Neuronal stem cell (in vitro differentiated cells): Measurements from ENCODE around the gene PIK3C2G.
"Not testable (repeated sequence)": the region's sequence is repeated elsewhere in the genome, so short reads cannot be mapped to it uniquely, and the experiment has no call there.

Experiments used
- DNase-seq: peaks from one replicate; pipeline ENCODE4 v3.0.0-alpha.2; 2013; ENCODE audit warnings: low spot score
- H2AFZ ChIP-seq: one replicate; pipeline ENCODE4 v1.6.1; 2013; ENCODE audit warnings: mild to moderate bottlenecking, low read length, inconsistent platforms
- H2AK5ac ChIP-seq: 2 replicates; pipeline ENCODE4 v1.6.1; 2013; ENCODE audit warnings: low read depth, mild to moderate bottlenecking, inconsistent platforms, low read length, moderate library complexity, mixed read lengths
- H2BK120ac ChIP-seq: 2 replicates; pipeline ENCODE4 v1.6.1; 2013; ENCODE audit warnings: low read depth, mild to moderate bottlenecking, inconsistent platforms, low read length, moderate library complexity, mixed read lengths
- H2BK12ac ChIP-seq: one replicate; pipeline ENCODE4 v1.6.1; 2013; ENCODE audit warnings: low read length, inconsistent platforms
- H2BK15ac ChIP-seq: 2 replicates; pipeline ENCODE4 v1.6.1; 2013; ENCODE audit warnings: mild to moderate bottlenecking, low read length, inconsistent platforms, mixed read lengths
- H2BK5ac ChIP-seq: one replicate; pipeline ENCODE4 v1.6.1; 2013; ENCODE audit warnings: inconsistent platforms, mild to moderate bottlenecking, low read length, moderate library complexity
- H3K14ac ChIP-seq: one replicate; pipeline ENCODE4 v1.6.1; 2013; ENCODE audit warnings: low read length, inconsistent platforms
- H3K18ac ChIP-seq: 2 replicates; pipeline ENCODE4 v1.6.1; 2013; ENCODE audit warnings: low read length, inconsistent platforms
- H3K23ac ChIP-seq: 2 replicates; pipeline ENCODE4 v1.6.1; 2013; ENCODE audit warnings: low read depth, mild to moderate bottlenecking, mixed read lengths, low read length, inconsistent platforms; ENCODE audit not compliant: poor library complexity
- H3K27ac ChIP-seq: replicated peaks from 3 replicates; pipeline ENCODE4 v1.5.1; 2013; ENCODE audit warnings: low read length, inconsistent platforms
- H3K27me3 ChIP-seq, 3 experiments: 2 replicates each; pipeline ENCODE4 v1.6.1; 2013; ENCODE audit warnings: low read length in 3 of 3, mild to moderate bottlenecking in 2 of 3, inconsistent platforms in 1 of 3, low read depth in 1 of 3, mixed read lengths in 1 of 3, moderate library complexity in 1 of 3; ENCODE audit not compliant: control insufficient read depth in 3 of 3, insufficient read depth in 3 of 3
- H3K36me3 ChIP-seq, 2 donors: replicated peaks in 1 of 2; 2 replicates each; pipeline ENCODE4 v1.6.1; 2013; ENCODE audit warnings: low read length in 2 of 2; ENCODE audit not compliant: control insufficient read depth in 2 of 2, insufficient read depth in 2 of 2
- H3K4ac ChIP-seq: 2 replicates; pipeline ENCODE4 v1.6.1; 2013; ENCODE audit warnings: inconsistent platforms, mild to moderate bottlenecking, low read length, moderate library complexity
- H3K4me1 ChIP-seq, 2 donors: 1 replicate in 1 of 2; 2 replicates in 1 of 2; pipeline ENCODE4 v1.6.1; 2013; ENCODE audit warnings: low read length in 2 of 2, low read depth in 1 of 2; ENCODE audit not compliant: control insufficient read depth in 2 of 2, insufficient read depth in 1 of 2
- H3K4me2 ChIP-seq: one replicate; pipeline ENCODE4 v1.6.1; 2013; ENCODE audit warnings: mild to moderate bottlenecking, low read length, inconsistent platforms; ENCODE audit not compliant: insufficient read depth, poor library complexity, severe bottlenecking
- H3K4me3 ChIP-seq, 2 donors: 2 replicates each; pipeline ENCODE4 v1.5.1; 2013; ENCODE audit warnings: low read length in 2 of 2, mild to moderate bottlenecking in 2 of 2, inconsistent platforms in 1 of 2, moderate library complexity in 1 of 2
- H3K79me1 ChIP-seq: one replicate; pipeline ENCODE4 v1.6.1; 2013; ENCODE audit warnings: low read depth, mild to moderate bottlenecking, inconsistent platforms, low read length, moderate library complexity
- H3K9ac ChIP-seq: one replicate; pipeline ENCODE4 v1.6.1; 2013; ENCODE audit warnings: mild to moderate bottlenecking, low read depth, low read length, inconsistent platforms; ENCODE audit not compliant: poor library complexity
- H3K9me3 ChIP-seq, 2 donors: replicated peaks in 1 of 2; 2 replicates each; pipeline versions ENCODE3 to v1.6.1; 2013; ENCODE audit warnings: low read length in 2 of 2, mild to moderate bottlenecking in 2 of 2, inconsistent platforms in 1 of 2, low read depth in 1 of 2, mixed read lengths in 1 of 2, moderate library complexity in 1 of 2; ENCODE audit not compliant: control insufficient read depth in 2 of 2, insufficient read depth in 1 of 2
- H4K8ac ChIP-seq: one replicate; pipeline ENCODE4 v1.6.1; 2013; ENCODE audit warnings: low read depth, mild to moderate bottlenecking, inconsistent platforms, low read length, moderate library complexity
- H4K91ac ChIP-seq: one replicate; pipeline ENCODE4 v1.6.1; 2013; ENCODE audit warnings: low read length, low read depth, mild to moderate bottlenecking, inconsistent platforms; ENCODE audit not compliant: poor library complexity
- WGBS, 2 donors: extraction: QIAGEN DNeasy Blood & Tissue Kit; methylation state at CpG; one replicate each; pipeline ENCODE4 v1.1.7; 2013; ENCODE audit warnings: missing lambda C conversion rate in 2 of 2, mixed read lengths in 1 of 2; ENCODE audit not compliant: insufficient read length in 2 of 2, insufficient replicate concordance in 1 of 2; ENCODE audit errors: extremely low coverage in 2 of 2; 5-methylcytosine and 5-hydroxymethylcytosine counted together

PIK3C2G gene

DNA sequence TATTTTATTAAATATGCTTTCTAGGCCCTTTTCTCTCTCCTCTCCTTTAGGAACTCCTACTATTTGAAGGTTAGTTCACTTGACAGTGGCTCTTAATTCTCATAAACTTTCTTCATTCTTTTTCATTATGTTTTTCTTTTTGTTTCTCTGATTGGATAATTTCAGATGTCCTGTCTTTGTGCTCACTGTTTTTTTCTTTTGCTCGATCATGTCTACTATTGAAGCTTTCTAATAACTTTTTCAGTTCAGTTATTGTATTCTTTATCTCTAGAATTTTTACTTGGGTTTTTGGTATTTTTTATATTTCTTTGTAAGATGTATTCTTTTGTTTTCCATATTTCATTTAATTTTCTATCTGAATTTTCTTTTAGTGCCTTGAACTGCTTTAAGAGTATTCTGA, 261.5 kb downstream of the PIK3C2G start:
- H2BK120ac ChIP-seq, result no peak overlapping the region
- no peak overlapping the region for H4K8ac ChIP-seq
- no peak overlapping the region for H3K18ac ChIP-seq
- no peaks in the 10 kb centered on the region for H3K79me1 ChIP-seq
- no peak overlapping the region for H2AFZ ChIP-seq
- no peak overlapping the region for H3K4me3 ChIP-seq
- peaks cover 8 to 18% of the 10 kb centered on the region in 2 donors for H3K9me3 ChIP-seq
- H3K36me3 ChIP-seq, result no peaks in the 10 kb centered on the region
- no peak overlapping the region for H3K9ac ChIP-seq
- no peak overlapping the region for H4K91ac ChIP-seq
- no peak overlapping the region for H3K4me2 ChIP-seq
- no peak overlapping the region for H3K23ac ChIP-seq
- no peak overlapping the region for H3K27ac ChIP-seq
- DNase-seq, result no peak
- no peak overlapping the region for H2BK12ac ChIP-seq
- no peak overlapping the region for H2BK15ac ChIP-seq
- no peak overlapping the region for H2BK5ac ChIP-seq
- WGBS, 2 donors, result no CpG with 5 or more reads among the region's 1 CpG
- no peaks in the 10 kb centered on the region for H3K4me1 ChIP-seq
- no peak overlapping the region for H3K14ac ChIP-seq
- no peak overlapping the region for H2AK5ac ChIP-seq
- H3K27me3 ChIP-seq, result no peaks in the 10 kb centered on the region
- no peak overlapping the region for H3K4ac ChIP-seq

DNA sequence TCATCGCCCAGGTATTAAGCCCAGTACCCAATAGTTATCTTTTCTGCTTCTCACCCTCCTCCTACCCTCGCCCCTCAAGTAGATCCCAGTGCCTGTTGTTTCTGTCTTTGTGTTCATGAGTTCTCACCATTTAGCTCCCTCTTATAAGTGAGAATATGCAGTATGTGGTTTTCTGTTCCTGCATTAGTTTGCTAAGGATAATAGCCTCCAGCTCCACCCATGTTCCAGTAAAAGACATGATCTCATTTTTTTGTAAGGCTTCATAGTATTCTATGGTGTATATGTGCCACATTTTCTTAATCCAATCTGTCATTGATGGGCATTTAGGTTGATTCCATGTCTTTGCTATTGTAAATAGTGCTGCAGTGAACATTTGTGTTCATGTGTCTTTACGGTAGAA, 281.2 kb downstream of the PIK3C2G start:
- not testable (repeated sequence) for H3K14ac ChIP-seq, H2BK12ac ChIP-seq, H3K9me3 ChIP-seq, H3K4me2 ChIP-seq, H3K23ac ChIP-seq, H2AK5ac ChIP-seq, H3K4me3 ChIP-seq, H3K4ac ChIP-seq, H3K18ac ChIP-seq, H3K27me3 ChIP-seq, H2BK15ac ChIP-seq, H3K4me1 ChIP-seq, H4K8ac ChIP-seq, H3K9ac ChIP-seq, H3K27ac ChIP-seq, H3K79me1 ChIP-seq, H2AFZ ChIP-seq, H4K91ac ChIP-seq, H3K36me3 ChIP-seq, H2BK5ac ChIP-seq, DNase-seq, H2BK120ac ChIP-seq
- WGBS, 2 donors, result no CpG with 5 or more reads among the region's 3 CpGs

DNA sequence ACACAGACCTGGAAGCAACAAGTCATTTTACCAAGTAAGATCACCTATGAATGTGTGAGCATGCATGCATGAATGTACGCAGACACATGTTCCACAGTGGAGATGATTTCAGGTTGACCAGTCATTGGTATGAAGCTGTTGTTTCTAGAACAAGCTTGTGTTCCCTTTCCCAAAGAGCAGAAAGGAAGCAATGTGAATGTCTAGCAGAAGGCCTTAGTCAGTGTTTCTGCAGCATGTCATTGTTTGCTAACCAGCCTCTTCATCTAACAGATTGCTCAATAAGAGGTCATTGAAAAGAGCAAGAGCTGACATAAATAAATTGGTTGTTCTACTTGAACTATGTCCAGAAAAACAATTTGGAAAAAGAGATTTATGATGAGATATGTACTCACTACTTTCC, 285.1 kb downstream of the PIK3C2G start:
- H3K9me3 ChIP-seq, result no peaks in the 10 kb centered on the region
- H3K4me2 ChIP-seq, result no peak overlapping the region
- no peaks in the 10 kb centered on the region for H3K79me1 ChIP-seq
- no peak overlapping the region for H2BK5ac ChIP-seq
- H3K18ac ChIP-seq, result no peak overlapping the region
- H2BK120ac ChIP-seq, result no peak overlapping the region
- H3K14ac ChIP-seq, result no peak overlapping the region
- no peak overlapping the region for H2BK12ac ChIP-seq
- H3K23ac ChIP-seq, result no peak overlapping the region
- no peak overlapping the region for H3K4me3 ChIP-seq
- no peak overlapping the region for H3K9ac ChIP-seq
- H2AFZ ChIP-seq, result no peak overlapping the region
- H3K27ac ChIP-seq, result no peak overlapping the region
- no peak overlapping the region for H3K4ac ChIP-seq
- no peak overlapping the region for H2BK15ac ChIP-seq
- no peak overlapping the region for H4K8ac ChIP-seq
- no CpG with 5 or more reads among the region's 1 CpG for WGBS, 2 donors
- no peaks in the 10 kb centered on the region for H3K36me3 ChIP-seq
- H4K91ac ChIP-seq, result no peak overlapping the region
- no peak for DNase-seq
- peaks cover 0 to 2% of the 10 kb centered on the region in 2 donors for H3K4me1 ChIP-seq
- no peaks in the 10 kb centered on the region for H3K27me3 ChIP-seq
- no peak overlapping the region for H2AK5ac ChIP-seq

GRCh38 chr12:18549598-18549997, 288.3 kb downstream of the PIK3C2G start:
- no peak overlapping the region for H2BK120ac ChIP-seq
- no peak overlapping the region for H3K4ac ChIP-seq
- H3K27me3 ChIP-seq, result no peaks in the 10 kb centered on the region
- no peak overlapping the region for H3K4me3 ChIP-seq
- H2AK5ac ChIP-seq, result no peak overlapping the region
- peak overlapping the region; percentile 0 for H2AFZ ChIP-seq
- no peak overlapping the region for H3K23ac ChIP-seq
- H3K4me2 ChIP-seq, result no peak overlapping the region
- WGBS, 2 donors, result no CpG with 5 or more reads among the region's 2 CpGs
- peaks cover 0 to 3% of the 10 kb centered on the region in 2 donors for H3K4me1 ChIP-seq
- H3K27ac ChIP-seq, result no peak overlapping the region
- H3K36me3 ChIP-seq, result no peaks in the 10 kb centered on the region
- H3K14ac ChIP-seq, result no peak overlapping the region
- no peak overlapping the region for H3K9ac ChIP-seq
- H2BK5ac ChIP-seq, result no peak overlapping the region
- H3K9me3 ChIP-seq, result no peaks in the 10 kb centered on the region
- H4K91ac ChIP-seq, result no peak overlapping the region
- no peak overlapping the region for H4K8ac ChIP-seq
- no peak overlapping the region for H2BK15ac ChIP-seq
- no peak overlapping the region for H3K18ac ChIP-seq
- DNase-seq, result no peak
- H2BK12ac ChIP-seq, result no peak overlapping the region
- no peaks in the 10 kb centered on the region for H3K79me1 ChIP-seq
